Right kidney (tissue), 9 donors: Measurements from ENCODE around the gene RTN4RL1.

Experiments used
- DNase-seq: peaks from one replicate; pipeline ENCODE4 v3.0.0-alpha.2; 2016
- long read RNA-seq, 8 donors: transcript quantifications; one replicate each; lab custom pipeline, GENCODE V29; 2026

The RTN4RL1 gene
- long read RNA-seq, donor 1, partial matches to known transcripts, result 0 of 3 reads
- long read RNA-seq, donor 1, other reads (novel, unspliced or antisense), result 0 of 3 reads
- long read RNA-seq, donor 2, result 0 reads
- long read RNA-seq, donor 3, result 0 reads
- long read RNA-seq, donor 4, result 0 reads
- long read RNA-seq, donor 5, partial matches to known transcripts, result 0 of 1 reads
- long read RNA-seq, donor 5, other reads (novel, unspliced or antisense), result 0 of 1 reads
- long read RNA-seq, donor 6, partial matches to known transcripts, result 0 of 3 reads
- long read RNA-seq, donor 6, other reads (novel, unspliced or antisense), result 0 of 3 reads
- long read RNA-seq, donor 7, result 0 reads
- long read RNA-seq, donor 8, result 0 reads

- DNase-seq, result no peak
Observed at GRCh38 chr17:2025220-2025621, at the start of gene RTN4RL1. Gene RTN4RL1, minus strand, starts transcription at chr17:2025334. Its CDS starts 469 bp downstream, at chr17:2024865.

DNA sequence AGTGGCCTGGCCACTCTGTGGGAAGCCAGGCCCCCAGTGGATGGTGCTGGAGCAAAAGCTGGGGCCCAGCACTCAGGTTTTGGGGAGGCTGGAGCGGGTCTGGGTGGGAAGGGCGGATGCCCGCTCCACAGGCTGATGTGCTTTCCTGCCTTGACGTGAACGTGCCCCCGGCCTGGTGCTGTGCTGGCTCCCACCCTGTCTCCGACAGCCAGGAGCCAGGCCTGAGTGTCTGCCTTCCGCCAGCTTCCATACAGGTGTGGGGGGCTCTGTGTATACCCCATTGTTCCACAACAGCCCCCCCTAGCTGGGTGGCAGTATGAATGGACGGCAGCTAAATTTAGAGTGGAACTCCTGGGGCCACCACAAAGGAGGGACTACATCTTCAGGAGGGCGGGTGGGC is 49.8 kb upstream of the RTN4RL1 start:
- peak; percentile 19 for DNase-seq

DNA sequence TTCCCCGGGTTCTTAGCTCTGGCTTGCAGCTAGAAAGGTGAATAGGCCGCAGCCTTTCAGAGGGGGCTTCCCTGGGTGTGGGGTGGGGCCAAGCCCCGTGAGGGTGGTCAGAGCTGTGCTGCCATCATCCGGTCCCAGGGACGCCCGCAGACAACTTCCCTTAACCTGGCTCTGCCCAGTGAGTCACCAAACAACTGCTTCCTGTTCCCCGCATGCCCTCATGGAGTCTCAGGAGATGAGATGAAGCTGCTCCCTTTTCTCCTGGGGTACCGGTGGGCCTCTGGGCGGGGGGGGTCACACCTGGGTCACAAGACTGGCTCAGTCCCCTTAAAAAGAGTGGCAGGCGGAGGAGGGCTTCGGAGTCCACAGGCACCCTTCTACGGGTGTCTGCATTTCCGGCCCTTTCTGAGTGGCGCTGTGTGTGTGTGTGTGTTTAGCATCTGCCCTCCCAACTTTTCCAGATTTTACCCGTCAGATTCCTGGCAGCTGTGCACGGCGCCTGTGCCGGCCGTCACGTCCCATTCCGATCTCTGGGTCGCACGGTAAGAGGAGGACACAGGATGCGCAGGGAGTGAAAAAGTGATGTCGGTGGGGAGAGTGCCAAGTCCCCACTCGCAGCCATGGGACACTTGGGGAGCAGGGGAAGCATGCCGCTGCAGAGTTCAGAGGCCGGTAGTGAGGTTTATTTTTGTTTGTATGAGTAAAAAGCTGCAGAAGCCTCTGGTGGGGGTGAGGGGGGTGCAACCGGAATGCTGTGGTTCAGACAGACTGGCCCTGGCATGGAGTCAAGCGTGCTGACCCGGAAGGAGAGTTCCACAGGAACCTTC is 46.5 kb upstream of the RTN4RL1 start:
- peak; percentile 54 for DNase-seq

GRCh38 chr17:2071024-2071385 is 45.9 kb upstream of the RTN4RL1 start:
- no peak for DNase-seq

- DNase-seq, result no peak
Observed at GRCh38 chr17:2070241-2071023, 45.3 kb upstream of the RTN4RL1 start.

DNA sequence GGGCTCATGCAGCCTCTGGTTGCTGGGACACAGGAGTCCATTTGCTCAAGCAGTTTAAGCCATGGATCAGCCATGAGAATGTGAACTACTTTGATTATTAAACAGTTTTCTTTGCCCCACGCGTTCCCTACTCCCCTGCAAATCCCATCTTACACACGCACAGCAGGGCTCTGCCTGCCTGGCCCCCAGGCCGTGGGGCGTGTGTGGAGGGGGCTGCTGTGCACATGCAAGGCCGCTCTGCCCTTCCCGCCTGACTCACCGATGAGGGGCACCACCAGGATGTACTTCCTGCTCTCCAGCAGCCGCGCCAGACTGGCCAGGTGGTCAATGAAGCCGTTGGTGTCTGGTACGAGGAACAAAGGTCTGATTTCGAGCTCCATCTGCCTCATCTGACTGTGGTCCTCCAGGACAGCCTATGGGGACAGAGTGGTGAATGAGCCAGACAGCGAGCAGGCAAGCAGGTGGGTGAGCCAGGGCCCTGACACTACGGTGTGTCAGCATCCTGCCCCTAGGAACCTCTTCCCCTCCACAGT is 43.5 kb upstream of the RTN4RL1 start:
- DNase-seq, result no peak

DNA sequence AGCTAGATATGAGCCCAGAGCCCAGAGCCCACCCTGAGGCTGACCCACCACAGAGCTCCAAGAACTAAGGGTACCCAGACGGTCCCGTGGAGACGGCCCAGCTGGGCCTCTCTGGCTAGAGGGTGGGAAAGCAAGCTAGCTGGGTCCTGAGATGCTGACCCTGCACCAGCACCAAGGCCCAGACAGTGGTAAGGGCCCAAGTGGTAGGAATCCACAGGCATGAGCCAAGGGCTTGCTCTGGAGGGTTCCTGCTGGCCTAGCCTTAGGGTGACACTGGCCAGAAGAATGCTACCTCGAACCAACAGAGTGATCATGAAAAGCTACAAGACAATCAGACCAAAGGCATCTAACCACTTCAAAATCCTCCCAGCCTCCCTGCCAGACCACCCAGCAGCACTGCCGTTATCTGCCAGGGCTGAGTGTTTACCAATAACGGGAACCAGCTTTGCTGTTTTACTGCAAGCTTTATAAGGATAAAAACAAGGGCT is 42.9 kb upstream of the RTN4RL1 start:
- DNase-seq, result no peak

- no peak for DNase-seq
Observed at GRCh38 chr17:2067608-2068024, 42.5 kb upstream of the RTN4RL1 start.

DNA sequence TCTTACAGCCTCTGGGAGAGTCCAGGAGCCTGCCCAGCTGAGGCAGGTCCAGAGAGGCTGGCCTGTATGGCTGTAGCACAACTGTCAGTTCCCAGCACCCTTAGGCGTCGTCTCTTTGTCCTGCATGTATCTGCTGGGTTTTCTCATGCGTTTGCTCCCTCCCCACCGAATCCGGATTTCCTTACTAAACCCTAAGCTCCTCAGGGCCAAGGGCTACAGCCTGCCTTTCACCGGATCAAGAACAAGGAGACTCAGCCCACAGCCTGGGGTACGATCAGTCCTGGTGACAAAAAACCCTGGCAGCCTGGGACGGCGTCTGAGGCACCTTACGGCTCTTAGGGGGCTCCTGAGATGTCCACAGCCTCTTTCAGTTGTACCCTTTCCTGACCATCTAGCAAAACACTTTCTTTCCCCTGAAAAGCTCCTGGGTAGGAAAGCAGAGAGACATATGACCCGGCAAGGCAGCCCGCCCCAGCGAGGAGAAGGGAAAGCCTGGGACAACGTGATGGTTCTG is 42.0 kb upstream of the RTN4RL1 start:
- DNase-seq, result peak; percentile 40

GRCh38 chr17:2065949-2066400 is 40.8 kb upstream of the RTN4RL1 start:
- DNase-seq, result peak; percentile 26

DNA sequence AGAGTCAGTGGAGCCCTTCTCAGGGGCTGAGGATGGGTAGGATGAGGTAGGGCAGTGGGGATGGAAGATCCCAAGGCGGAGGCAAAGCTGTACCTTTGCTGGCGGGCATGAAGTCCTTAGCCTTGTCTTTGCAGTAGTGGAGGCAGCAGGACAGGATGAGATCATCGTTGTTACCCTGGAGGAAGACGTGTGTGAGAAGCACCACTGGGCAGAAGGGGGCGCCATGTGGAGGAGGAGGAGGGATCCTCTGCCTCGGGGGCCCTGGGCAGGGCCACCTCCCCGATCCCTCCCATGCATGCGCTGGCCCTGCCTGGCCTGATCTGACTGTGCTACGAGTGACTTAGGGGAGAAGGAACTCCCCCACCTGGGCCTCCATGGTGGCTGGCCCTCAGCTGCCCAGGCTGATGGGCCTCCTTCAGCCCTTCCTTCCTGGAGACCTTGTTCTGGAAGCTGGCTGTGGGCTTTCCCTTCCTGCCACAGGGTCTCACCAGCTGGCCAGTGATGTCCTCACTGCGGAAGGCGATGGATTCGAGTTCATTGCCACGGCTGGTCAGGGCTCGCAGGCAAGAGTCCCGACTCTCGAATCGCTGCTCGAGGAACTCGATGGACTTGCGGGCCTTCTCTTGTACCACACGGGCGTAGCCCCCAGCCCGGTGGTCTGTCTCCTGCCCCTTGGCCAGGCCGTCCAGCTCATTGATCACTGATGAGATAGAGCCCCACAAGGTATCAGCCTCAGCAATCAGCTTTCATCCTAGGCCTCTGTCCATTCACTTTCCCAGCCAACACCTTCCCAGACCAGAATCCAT is 40.0 kb upstream of the RTN4RL1 start:
- peak; percentile 22 for DNase-seq

DNA sequence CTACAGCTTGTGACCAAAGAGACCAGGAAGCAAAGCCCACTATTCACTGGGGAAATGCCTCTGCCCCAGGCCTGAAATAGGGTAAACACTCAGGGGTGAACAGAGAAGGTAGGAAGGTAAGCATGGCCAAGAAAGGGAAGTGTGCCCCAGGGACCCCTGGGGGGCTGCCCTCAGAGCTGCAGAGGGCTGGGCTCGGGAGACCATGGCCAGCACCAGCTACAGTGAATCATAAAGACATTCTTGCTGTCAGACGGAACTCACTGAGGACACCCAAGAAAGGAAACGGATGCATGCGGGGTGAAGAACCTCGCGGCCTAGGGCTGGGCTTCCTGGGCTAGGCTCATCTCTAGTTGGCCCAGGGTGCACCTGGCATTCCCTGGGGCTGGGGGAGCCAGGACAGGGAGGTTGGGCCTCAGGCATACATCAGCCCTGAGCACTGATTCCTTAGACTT is 39.4 kb upstream of the RTN4RL1 start:
- peak; percentile 25 for DNase-seq

DNA sequence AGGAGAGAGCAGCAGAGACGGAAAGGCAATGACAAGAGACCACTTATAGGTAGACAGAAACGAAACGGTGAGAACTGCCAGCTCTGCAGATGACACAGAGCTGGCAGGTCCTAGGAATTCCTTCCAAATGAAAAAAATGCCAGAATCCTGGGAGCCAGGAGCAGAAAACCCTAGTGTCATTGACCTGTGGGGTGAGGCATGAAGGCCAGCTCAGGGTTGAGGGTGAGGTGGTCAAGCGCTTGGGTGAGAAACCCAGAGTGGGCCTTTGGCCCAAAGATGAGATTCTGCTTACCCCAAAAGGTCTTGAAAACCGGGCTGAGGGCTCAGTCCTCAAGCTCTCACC is 39.0 kb upstream of the RTN4RL1 start:
- peak; percentile 14 for DNase-seq

DNA sequence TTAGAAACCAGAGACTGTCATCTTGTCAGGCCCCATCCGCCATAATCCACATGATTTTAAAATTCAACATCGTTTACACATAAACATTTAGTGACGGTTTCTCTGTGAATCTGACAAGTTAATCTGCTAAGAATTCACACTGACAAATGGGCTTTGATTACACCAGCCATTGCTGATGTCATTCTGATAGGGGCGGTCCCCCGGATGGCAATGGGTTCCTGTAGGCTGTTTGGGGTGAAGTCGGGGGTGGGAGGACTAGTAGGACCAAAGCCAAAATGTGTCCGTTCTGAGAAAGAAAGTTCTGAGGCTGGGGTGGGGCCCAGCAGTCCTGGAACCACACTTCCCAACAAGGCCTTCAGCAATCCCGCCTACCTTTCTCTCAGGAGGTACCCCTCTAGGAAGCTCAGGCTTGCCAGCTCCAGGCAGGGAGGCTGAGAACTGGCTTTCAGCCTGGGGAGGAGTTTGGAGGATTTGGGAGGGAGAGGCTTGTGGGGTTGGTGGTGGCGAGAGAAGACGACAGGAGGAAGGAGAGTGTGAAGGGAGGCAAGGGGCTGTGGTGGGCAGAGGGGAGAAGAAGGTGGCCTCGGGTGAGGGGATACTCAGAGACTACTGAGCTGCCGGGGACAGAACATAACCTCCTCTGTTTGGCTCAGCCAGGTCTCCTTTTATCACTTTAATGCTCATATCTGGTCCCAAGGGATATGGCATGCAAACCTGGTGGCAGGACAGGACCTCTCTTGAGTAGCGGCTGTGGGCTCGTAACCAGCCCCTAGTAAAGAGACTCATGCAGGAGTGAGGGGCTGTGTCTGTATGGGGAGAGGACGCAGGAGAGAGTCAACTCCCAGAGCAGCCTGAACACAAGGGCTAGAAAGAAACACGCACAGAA is 38.4 kb upstream of the RTN4RL1 start:
- DNase-seq, result no peak

GRCh38 chr17:2062571-2063183 is 37.5 kb upstream of the RTN4RL1 start:
- peak; percentile 30 for DNase-seq

DNA sequence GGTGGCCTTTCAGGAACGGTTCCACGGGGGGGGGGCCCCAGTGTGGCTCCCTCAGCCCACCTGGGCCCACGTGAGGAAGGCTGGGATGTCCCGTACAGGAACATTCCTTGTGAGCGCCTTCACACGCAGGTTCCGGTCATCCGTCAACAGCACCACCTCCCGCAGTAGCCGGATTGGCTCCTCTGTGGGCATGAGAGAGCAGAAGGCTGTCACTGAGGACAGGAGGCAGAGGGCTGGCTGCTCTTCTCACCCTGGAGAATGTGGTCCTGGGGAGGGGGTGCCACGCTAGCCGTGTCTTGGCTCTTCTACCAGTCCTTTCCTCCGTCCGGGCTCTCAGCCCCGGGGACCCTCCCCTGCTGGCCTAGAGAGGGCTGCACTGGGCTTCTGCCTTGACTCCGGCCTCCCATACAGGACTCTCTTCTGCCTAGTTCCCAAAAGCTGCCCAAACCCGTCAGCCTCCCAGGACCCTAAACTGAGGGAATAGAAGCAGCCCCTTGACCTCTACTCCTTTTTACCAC is 36.4 kb upstream of the RTN4RL1 start:
- no peak for DNase-seq

DNA sequence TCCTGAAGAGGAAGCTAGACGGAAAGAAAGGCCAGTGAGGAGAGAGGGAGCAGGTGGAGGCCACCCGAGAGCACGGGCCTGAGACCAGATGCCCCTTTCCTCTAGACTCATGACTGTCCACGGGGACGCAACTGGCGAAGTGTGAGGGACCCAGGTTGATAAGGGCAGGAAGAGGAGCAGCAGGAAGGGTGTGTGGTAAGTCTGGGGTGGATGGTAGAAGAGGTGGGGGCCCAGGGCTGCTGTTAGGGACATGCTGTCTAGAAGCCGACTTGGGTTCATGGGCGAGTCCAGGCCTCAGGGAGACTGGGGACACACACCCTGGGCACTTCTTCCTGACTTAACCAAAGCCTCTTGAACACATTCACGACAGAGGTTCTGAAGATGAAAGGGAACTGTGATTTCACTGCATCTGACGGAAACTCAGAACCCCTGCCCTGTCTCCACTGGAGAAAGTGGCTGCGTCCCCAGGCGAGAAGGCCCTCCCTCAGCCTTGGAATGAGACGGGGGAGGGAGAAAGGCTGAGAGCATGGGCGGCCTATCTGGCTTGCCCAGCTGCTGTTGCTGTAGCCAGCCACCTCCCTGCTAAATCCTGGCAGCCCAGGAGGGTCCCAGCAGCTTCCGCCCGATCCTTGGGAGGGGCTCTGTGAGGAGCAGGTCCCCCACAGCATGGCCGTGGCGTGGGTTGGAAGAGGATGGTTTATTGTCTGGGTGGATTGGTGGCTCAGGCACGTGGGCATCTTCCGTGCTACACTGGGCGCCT is 35.7 kb upstream of the RTN4RL1 start:
- peak; percentile 30 for DNase-seq

GRCh38 chr17:2060385-2060658 is 35.2 kb upstream of the RTN4RL1 start:
- no peak for DNase-seq
